ENCODE measurements around the gene PRAME.
"Not testable (repeated sequence)": the region's sequence is repeated elsewhere in the genome, so short reads cannot be mapped to it uniquely, and the experiment has no call there.

DNA sequence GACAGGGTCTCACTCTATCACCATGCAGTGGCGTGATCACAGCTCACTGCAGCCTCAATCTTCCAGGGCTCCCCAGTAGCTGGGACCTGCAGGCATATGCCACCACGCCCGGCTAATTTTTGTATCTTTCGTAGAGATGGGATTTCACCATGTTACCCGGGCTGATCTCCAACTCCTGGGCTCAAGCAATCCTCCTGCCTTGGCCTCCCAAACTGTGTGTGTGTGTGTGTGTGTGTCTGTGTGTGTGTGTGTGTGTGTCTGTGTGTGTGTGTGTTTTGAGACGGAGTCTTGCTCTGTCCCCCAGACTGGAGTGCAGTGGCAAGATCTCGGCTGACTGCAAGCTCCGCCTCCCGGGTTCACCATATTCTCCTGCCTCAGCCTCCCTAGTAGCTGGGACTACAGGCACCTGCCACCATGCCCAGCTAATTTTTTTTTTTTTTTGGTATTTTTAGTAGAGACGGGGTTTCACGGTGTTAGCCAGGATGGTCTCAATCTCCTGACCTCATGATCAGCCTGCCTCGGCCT lies 26.5 kb downstream of the PRAME start:
- TF ChIP-seq, protein P1, sequence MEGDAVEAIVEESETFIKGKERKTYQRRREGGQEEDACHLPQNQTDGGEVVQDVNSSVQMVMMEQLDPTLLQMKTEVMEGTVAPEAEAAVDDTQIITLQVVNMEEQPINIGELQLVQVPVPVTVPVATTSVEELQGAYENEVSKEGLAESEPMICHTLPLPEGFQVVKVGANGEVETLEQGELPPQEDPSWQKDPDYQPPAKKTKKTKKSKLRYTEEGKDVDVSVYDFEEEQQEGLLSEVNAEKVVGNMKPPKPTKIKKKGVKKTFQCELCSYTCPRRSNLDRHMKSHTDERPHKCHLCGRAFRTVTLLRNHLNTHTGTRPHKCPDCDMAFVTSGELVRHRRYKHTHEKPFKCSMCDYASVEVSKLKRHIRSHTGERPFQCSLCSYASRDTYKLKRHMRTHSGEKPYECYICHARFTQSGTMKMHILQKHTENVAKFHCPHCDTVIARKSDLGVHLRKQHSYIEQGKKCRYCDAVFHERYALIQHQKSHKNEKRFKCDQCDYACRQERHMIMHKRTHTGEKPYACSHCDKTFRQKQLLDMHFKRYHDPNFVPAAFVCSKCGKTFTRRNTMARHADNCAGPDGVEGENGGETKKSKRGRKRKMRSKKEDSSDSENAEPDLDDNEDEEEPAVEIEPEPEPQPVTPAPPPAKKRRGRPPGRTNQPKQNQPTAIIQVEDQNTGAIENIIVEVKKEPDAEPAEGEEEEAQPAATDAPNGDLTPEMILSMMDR (conservative IDR thresholded peaks at IDR 0.05; ENCODE audit: low read depth, low read length): not testable (repeated sequence)
- not testable (repeated sequence) for TF ChIP-seq EZH2 (IDR thresholded peaks at IDR 0.05; ENCODE audit: low read length, unreplicated experiment); EZH2phosphoT487 (IDR thresholded peaks at IDR 0.05; ENCODE audit: borderline replicate concordance, low read length)
